ENCODE data around the gene FAM83E. TPM values are rescaled to one million over a fixed set of nuclear protein-coding genes. Genes with fewer than 3 reads are reported as not detected.
A peak's percentile ranks its signal among the peaks of the same experiment; 100 is the strongest.

FAM83E gene
- total RNA-seq, 1 experiment from 2014 or later: 8.8 TPM

- no peak for TF ChIP-seq AR (CRISPR knock-in tag; IDR thresholded peaks at IDR 0.05)
- TF ChIP-seq SP1 (CRISPR knock-in tag; conservative IDR thresholded peaks at IDR 0.05): peak; percentile 79
- no peak for TF ChIP-seq ZNF512 (CRISPR knock-in tag; IDR thresholded peaks at IDR 0.05; ENCODE audit: borderline replicate concordance)
- TF ChIP-seq NR1H2 (CRISPR knock-in tag; IDR thresholded peaks at IDR 0.05): no peak
- TF ChIP-seq ATF3 (CRISPR knock-in tag; conservative IDR thresholded peaks at IDR 0.05): no peak
- TF ChIP-seq HMGA2 (CRISPR knock-in tag; IDR thresholded peaks at IDR 0.05): no peak
- no peak for TF ChIP-seq ZNF263 (CRISPR knock-in tag; IDR thresholded peaks at IDR 0.05; ENCODE audit: low read depth)
- TF ChIP-seq, protein P1, sequence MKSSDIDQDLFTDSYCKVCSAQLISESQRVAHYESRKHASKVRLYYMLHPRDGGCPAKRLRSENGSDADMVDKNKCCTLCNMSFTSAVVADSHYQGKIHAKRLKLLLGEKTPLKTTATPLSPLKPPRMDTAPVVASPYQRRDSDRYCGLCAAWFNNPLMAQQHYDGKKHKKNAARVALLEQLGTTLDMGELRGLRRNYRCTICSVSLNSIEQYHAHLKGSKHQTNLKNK (CRISPR knock-in tag; IDR thresholded peaks at IDR 0.05): no peak
- no peak for TF ChIP-seq ZNF317 (CRISPR knock-in tag; IDR thresholded peaks at IDR 0.05; ENCODE audit: borderline replicate concordance, low read depth)
- peak; percentile 89 for TF ChIP-seq EMX1 (CRISPR knock-in tag; IDR thresholded peaks at IDR 0.05)
- TF ChIP-seq TEAD1 (CRISPR knock-in tag; IDR thresholded peaks at IDR 0.05): no peak; the same call in 1 of the 2 replicates
- no peak for TF ChIP-seq ELF4 (CRISPR knock-in tag; IDR thresholded peaks at IDR 0.05; ENCODE audit: low read depth)
- 0 out of 2 replicates have a peak, but pooled peaks have one; percentile 18 for TF ChIP-seq E2F4 (CRISPR knock-in tag; IDR thresholded peaks at IDR 0.05; ENCODE audit: borderline replicate concordance, low read depth)
- TF ChIP-seq SOX15 (CRISPR knock-in tag; IDR thresholded peaks at IDR 0.05): no peak
- TF ChIP-seq, protein P2, sequence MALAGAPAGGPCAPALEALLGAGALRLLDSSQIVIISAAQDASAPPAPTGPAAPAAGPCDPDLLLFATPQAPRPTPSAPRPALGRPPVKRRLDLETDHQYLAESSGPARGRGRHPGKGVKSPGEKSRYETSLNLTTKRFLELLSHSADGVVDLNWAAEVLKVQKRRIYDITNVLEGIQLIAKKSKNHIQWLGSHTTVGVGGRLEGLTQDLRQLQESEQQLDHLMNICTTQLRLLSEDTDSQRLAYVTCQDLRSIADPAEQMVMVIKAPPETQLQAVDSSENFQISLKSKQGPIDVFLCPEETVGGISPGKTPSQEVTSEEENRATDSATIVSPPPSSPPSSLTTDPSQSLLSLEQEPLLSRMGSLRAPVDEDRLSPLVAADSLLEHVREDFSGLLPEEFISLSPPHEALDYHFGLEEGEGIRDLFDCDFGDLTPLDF (CRISPR knock-in tag; IDR thresholded peaks at IDR 0.05): no peak
- TF ChIP-seq, protein P3, sequence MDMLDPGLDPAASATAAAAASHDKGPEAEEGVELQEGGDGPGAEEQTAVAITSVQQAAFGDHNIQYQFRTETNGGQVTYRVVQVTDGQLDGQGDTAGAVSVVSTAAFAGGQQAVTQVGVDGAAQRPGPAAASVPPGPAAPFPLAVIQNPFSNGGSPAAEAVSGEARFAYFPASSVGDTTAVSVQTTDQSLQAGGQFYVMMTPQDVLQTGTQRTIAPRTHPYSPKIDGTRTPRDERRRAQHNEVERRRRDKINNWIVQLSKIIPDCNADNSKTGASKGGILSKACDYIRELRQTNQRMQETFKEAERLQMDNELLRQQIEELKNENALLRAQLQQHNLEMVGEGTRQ (CRISPR knock-in tag; IDR thresholded peaks at IDR 0.05): no peak; the same call in 1 of the 2 replicates
- TF ChIP-seq SMAD4 (CRISPR knock-in tag; IDR thresholded peaks at IDR 0.05): no peak
- no peak for TF ChIP-seq PREB (CRISPR knock-in tag; IDR thresholded peaks at IDR 0.05; ENCODE audit: borderline replicate concordance)
- no peak for TF ChIP-seq FOXJ3 (CRISPR knock-in tag; IDR thresholded peaks at IDR 0.05; ENCODE audit: borderline replicate concordance)
- peak; percentile 50; the same call in 1 of the 2 replicates for TF ChIP-seq NFYB (CRISPR knock-in tag; conservative IDR thresholded peaks at IDR 0.05; ENCODE audit: low read depth)
- TF ChIP-seq, protein P4, sequence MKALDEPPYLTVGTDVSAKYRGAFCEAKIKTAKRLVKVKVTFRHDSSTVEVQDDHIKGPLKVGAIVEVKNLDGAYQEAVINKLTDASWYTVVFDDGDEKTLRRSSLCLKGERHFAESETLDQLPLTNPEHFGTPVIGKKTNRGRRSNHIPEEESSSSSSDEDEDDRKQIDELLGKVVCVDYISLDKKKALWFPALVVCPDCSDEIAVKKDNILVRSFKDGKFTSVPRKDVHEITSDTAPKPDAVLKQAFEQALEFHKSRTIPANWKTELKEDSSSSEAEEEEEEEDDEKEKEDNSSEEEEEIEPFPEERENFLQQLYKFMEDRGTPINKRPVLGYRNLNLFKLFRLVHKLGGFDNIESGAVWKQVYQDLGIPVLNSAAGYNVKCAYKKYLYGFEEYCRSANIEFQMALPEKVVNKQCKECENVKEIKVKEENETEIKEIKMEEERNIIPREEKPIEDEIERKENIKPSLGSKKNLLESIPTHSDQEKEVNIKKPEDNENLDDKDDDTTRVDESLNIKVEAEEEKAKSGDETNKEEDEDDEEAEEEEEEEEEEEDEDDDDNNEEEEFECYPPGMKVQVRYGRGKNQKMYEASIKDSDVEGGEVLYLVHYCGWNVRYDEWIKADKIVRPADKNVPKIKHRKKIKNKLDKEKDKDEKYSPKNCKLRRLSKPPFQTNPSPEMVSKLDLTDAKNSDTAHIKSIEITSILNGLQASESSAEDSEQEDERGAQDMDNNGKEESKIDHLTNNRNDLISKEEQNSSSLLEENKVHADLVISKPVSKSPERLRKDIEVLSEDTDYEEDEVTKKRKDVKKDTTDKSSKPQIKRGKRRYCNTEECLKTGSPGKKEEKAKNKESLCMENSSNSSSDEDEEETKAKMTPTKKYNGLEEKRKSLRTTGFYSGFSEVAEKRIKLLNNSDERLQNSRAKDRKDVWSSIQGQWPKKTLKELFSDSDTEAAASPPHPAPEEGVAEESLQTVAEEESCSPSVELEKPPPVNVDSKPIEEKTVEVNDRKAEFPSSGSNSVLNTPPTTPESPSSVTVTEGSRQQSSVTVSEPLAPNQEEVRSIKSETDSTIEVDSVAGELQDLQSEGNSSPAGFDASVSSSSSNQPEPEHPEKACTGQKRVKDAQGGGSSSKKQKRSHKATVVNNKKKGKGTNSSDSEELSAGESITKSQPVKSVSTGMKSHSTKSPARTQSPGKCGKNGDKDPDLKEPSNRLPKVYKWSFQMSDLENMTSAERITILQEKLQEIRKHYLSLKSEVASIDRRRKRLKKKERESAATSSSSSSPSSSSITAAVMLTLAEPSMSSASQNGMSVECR (CRISPR knock-in tag; IDR thresholded peaks at IDR 0.05; ENCODE audit: borderline replicate concordance): no peak; the same call in 1 of the 2 replicates
- 0 out of 2 replicates have a peak, but pooled peaks have one; percentile 9 for TF ChIP-seq SMAD3 (CRISPR knock-in tag; IDR thresholded peaks at IDR 0.05; ENCODE audit: borderline replicate concordance)
- no peak for TF ChIP-seq KAT7 (CRISPR knock-in tag; IDR thresholded peaks at IDR 0.05; ENCODE audit: borderline replicate concordance)
These were observed 14.9 kb upstream of the FAM83E start (continued) for GRCh38 chr19:48629599-48630295.
